H1 (cell line): Measurements from ENCODE around the gene PPP2R3C. TPM values are rescaled to one million over a fixed set of nuclear protein-coding genes. Genes with fewer than 3 reads are reported as not detected.

Experiments
- CTCF ChIA-PET: fragments of 300-600 bp; sonication (Branson Sonifier 250); formaldehyde crosslinking; loops from one replicate; lab custom pipeline; 2021; ENCODE audit not compliant: partially characterized antibody; lab: Charles Lee
- POLR2A ChIA-PET: fragments of 300-600 bp; sonication (Branson Sonifier 250); formaldehyde crosslinking; loops from one replicate; lab custom pipeline; 2021; ENCODE audit warnings: inconsistent platforms; ENCODE audit not compliant: partially characterized antibody; lab: Charles Lee
- DNase-seq, 2 experiments: peaks; one replicate each; pipeline versions ENCODE4 v3.0.0 to v3.0.0-alpha.2; 2010 to 2022; ENCODE audit warnings: low spot score in 2 of 2, low read depth in 1 of 2, mixed read lengths in 1 of 2
- FAIRE-seq: peaks from 2 replicates; lab custom pipeline; 2011; peaks lifted over from hg19 to GRCh38; lab: Jason Lieb, UNC
- H2AFZ ChIP-seq: 2 replicates; pipeline ENCODE4 v1.8.1; 2012; ENCODE audit warnings: low read length, inconsistent platforms
- H2AK5ac ChIP-seq: 2 replicates; pipeline ENCODE4 v1.6.1; 2013; ENCODE audit warnings: low read depth, low read length
- H2BK120ac ChIP-seq: replicated peaks from 2 replicates; pipeline ENCODE3; 2013; ENCODE audit warnings: low read depth, low read length, inconsistent platforms
- H2BK12ac ChIP-seq: 2 replicates; pipeline ENCODE4 v1.6.1; 2013; ENCODE audit warnings: low read depth, low read length
- H2BK15ac ChIP-seq: 2 replicates; pipeline ENCODE4 v1.6.1; 2013; ENCODE audit warnings: low read length
- H2BK20ac ChIP-seq: 2 replicates; pipeline ENCODE4 v1.6.1; 2013; ENCODE audit warnings: low read length
- H2BK5ac ChIP-seq: 2 replicates; pipeline ENCODE4 v1.6.1; 2013; ENCODE audit warnings: low read depth, low read length
- H3K14ac ChIP-seq: 2 replicates; pipeline ENCODE4 v1.6.1; 2013; ENCODE audit warnings: inconsistent platforms; ENCODE audit not compliant: insufficient read length
- H3K18ac ChIP-seq: 2 replicates; pipeline ENCODE4 v1.6.1; 2013; ENCODE audit warnings: low read length; ENCODE audit errors: extremely low read depth
- H3K23ac ChIP-seq: 2 replicates; pipeline ENCODE4 v1.6.1; 2013; ENCODE audit warnings: inconsistent platforms; ENCODE audit not compliant: insufficient read length
- H3K23me2 ChIP-seq: 2 replicates; pipeline ENCODE4 v1.6.1; 2013; ENCODE audit warnings: low read depth, low read length
- H3K27ac ChIP-seq: 2 replicates; pipeline ENCODE4 v1.6.1; 2011; ENCODE audit warnings: low read depth, low read length, inconsistent platforms
- H3K27me3 ChIP-seq, 4 experiments: replicated peaks in 1 of 4; 1 replicate in 1 of 4; 2 replicates in 3 of 4; pipeline versions ENCODE4 v1.6.1 to v1.8.1; 2011 to 2013; ENCODE audit warnings: low read length in 3 of 4, mild to moderate bottlenecking in 3 of 4, inconsistent platforms in 2 of 4, mixed read lengths in 2 of 4, moderate library complexity in 1 of 4; ENCODE audit not compliant: control insufficient read depth in 3 of 4, insufficient read depth in 3 of 4; ENCODE audit errors: extremely low read depth in 1 of 4
- H3K36me3 ChIP-seq, 4 experiments: 2 replicates each; pipeline versions ENCODE4 v1.6.1 to v1.8.1; 2011 to 2013; ENCODE audit warnings: mild to moderate bottlenecking in 4 of 4, low read length in 3 of 4, moderate library complexity in 2 of 4, control low read depth in 1 of 4, inconsistent platforms in 1 of 4; ENCODE audit not compliant: insufficient read depth in 4 of 4, control insufficient read depth in 2 of 4
- H3K4ac ChIP-seq: replicated peaks from 2 replicates; pipeline ENCODE3; 2013; ENCODE audit warnings: low read length, low read depth, mixed read lengths, inconsistent platforms; ENCODE audit not compliant: insufficient read length
- H3K4me1 ChIP-seq, 4 experiments: replicated peaks in 1 of 4; 1 replicate in 1 of 4; 2 replicates in 3 of 4; pipeline versions ENCODE4 v1.6.1 to v1.8.1; 2011 to 2013; ENCODE audit warnings: low read length in 3 of 4, inconsistent platforms in 2 of 4, mixed read lengths in 1 of 4; ENCODE audit not compliant: insufficient read depth in 4 of 4, control insufficient read depth in 3 of 4
- H3K4me2 ChIP-seq, 2 experiments: 2 replicates each; pipeline versions ENCODE4 v1.6.1 to v1.8.1; 2011 to 2013; ENCODE audit warnings: low read depth in 2 of 2, low read length in 2 of 2, control low read depth in 1 of 2, inconsistent platforms in 1 of 2, mild to moderate bottlenecking in 1 of 2; ENCODE audit not compliant: insufficient read depth in 1 of 2
- H3K4me3 ChIP-seq, 4 experiments: fragments of 200-600, 300-600 bp in 1 of 4; sonication (generic), shearing (Covaris generic), sonication (Bioruptor Twin) in 1 of 4; 2 replicates each; pipeline versions ENCODE4 v1.5.1 to v1.8.1; 2011 to 2016; ENCODE audit warnings: low read length in 4 of 4, low read depth in 3 of 4, control low read depth in 2 of 4, inconsistent platforms in 2 of 4, mild to moderate bottlenecking in 2 of 4, mixed read lengths in 1 of 4, moderate library complexity in 1 of 4; ENCODE audit not compliant: insufficient read depth in 2 of 4; ENCODE audit errors: extremely low read depth in 1 of 4
- H3K56ac ChIP-seq: replicated peaks from 2 replicates; pipeline ENCODE3; 2013; ENCODE audit warnings: low read depth, mild to moderate bottlenecking, mixed read lengths, low read length, inconsistent platforms; ENCODE audit not compliant: insufficient read length
- H3K79me1 ChIP-seq: 2 replicates; pipeline ENCODE4 v1.6.1; 2013; ENCODE audit warnings: low read depth, low read length, control low read depth
- H3K79me2 ChIP-seq, 2 experiments: 2 replicates each; pipeline versions ENCODE4 v1.6.1 to v1.8.1; 2012 to 2013; ENCODE audit warnings: low read length in 2 of 2, mild to moderate bottlenecking in 2 of 2, inconsistent platforms in 1 of 2; ENCODE audit not compliant: insufficient read depth in 2 of 2, control insufficient read depth in 1 of 2
- H3K9ac ChIP-seq, 4 experiments: replicated peaks in 1 of 4; 1 replicate in 1 of 4; 2 replicates in 3 of 4; pipeline versions ENCODE4 v1.6.1 to v1.8.1; 2011 to 2013; ENCODE audit warnings: low read depth in 3 of 4, low read length in 3 of 4, control low read depth in 2 of 4, mild to moderate bottlenecking in 2 of 4, moderate library complexity in 2 of 4, inconsistent platforms in 1 of 4; ENCODE audit errors: extremely low read depth in 1 of 4
- H3K9me3 ChIP-seq, 2 experiments: 2 replicates each; pipeline versions ENCODE4 v1.6.1 to v1.8.1; 2012 to 2013; ENCODE audit warnings: mild to moderate bottlenecking in 2 of 2, moderate library complexity in 2 of 2, control low read depth in 1 of 2, inconsistent platforms in 1 of 2, low read depth in 1 of 2, low read length in 1 of 2, mixed read lengths in 1 of 2; ENCODE audit not compliant: insufficient read depth in 2 of 2
- H4K20me1 ChIP-seq, 2 experiments: replicated peaks in 1 of 2; 2 replicates each; pipeline versions ENCODE3 to v1.8.1; 2011 to 2013; ENCODE audit warnings: inconsistent platforms in 2 of 2, low read length in 2 of 2, mild to moderate bottlenecking in 1 of 2; ENCODE audit not compliant: insufficient read depth in 2 of 2, control insufficient read depth in 1 of 2
- H4K5ac ChIP-seq: 2 replicates; pipeline ENCODE4 v1.6.1; 2013; ENCODE audit warnings: low read length, low read depth, mixed read lengths, inconsistent platforms; ENCODE audit not compliant: insufficient read length
- H4K8ac ChIP-seq: 2 replicates; pipeline ENCODE4 v1.8.0; 2013; ENCODE audit warnings: mild to moderate bottlenecking, moderate library complexity, low read length, inconsistent platforms; ENCODE audit not compliant: insufficient read depth; ENCODE audit errors: extremely low read depth
- H4K91ac ChIP-seq: replicated peaks from 2 replicates; pipeline ENCODE3; 2013; ENCODE audit warnings: low read length, mixed read lengths, inconsistent platforms; ENCODE audit not compliant: insufficient read length
- BACH1 ChIP-seq: IDR thresholded peaks from 2 replicates; pipeline ENCODE4 v1.6.1; 2012; ENCODE audit warnings: low read length, improper control_type of control experiment
- POLR2AphosphoS5 ChIP-seq: IDR thresholded peaks from 2 replicates; pipeline ENCODE4 v1.6.1; 2011; ENCODE audit warnings: low read depth, low read length
- TEAD4 ChIP-seq: IDR thresholded peaks from 2 replicates; pipeline ENCODE4 v1.6.1; 2012; ENCODE audit warnings: low read depth, low read length, inconsistent platforms, mixed read lengths
- ZNF274 ChIP-seq: IDR thresholded peaks from 2 replicates; pipeline ENCODE4 v1.7.0; 2012; ENCODE audit warnings: low read length, borderline replicate concordance; ENCODE audit errors: extremely low read depth
- WGBS, 2 experiments: shearing (Covaris generic) in 1 of 2; methylation state at CpG; one replicate each; pipeline versions ENCODE4 v1.1.6 to v1.1.7; 2013 to 2015; ENCODE audit warnings: low lambda C conversion rate in 2 of 2, mixed read lengths in 2 of 2, inconsistent platforms in 1 of 2, low coverage in 1 of 2, missing lambda C conversion rate in 1 of 2; ENCODE audit not compliant: insufficient replicate concordance in 2 of 2, insufficient coverage in 1 of 2, insufficient read length in 1 of 2; ENCODE audit errors: extremely low coverage in 1 of 2, missing lambda C conversion rate in 1 of 2; 5-methylcytosine and 5-hydroxymethylcytosine counted together
- polyA plus RNA-seq, 7 experiments: library from polyadenylated mRNA; depleted of rRNA in 3 of 7; stranded (reverse) in 5 of 7; unstranded in 2 of 7; fragments of >200 nt in 5 of 7; fragments of 200-250 nt in 2 of 7; gene quantifications; 1 replicate in 5 of 7; 2 replicates in 1 of 7; 4 replicates in 1 of 7; pipeline versions ENCODE4 v1.2.1 to v1.2.3, GENCODE V29; 2011 to 2013; ENCODE audit warnings: missing spikeins in 2 of 7, mixed read lengths in 2 of 7
- total RNA-seq: library from RNA; stranded (reverse); fragmentation: NEBNext Ultra II Directional; extraction: Animal tissue kit (Norgen Biotek cat#: 25700); gene quantifications from 2 replicates; pipeline ENCODE4 v1.2.1, GENCODE V29; 2021

PPP2R3C gene
- total and polyA plus RNA-seq, 2 of the 8 experiments (the other 6 are each of a cell fraction or from before 2014, with no cell fraction given), result 7.1 to 26.7 TPM

DNA sequence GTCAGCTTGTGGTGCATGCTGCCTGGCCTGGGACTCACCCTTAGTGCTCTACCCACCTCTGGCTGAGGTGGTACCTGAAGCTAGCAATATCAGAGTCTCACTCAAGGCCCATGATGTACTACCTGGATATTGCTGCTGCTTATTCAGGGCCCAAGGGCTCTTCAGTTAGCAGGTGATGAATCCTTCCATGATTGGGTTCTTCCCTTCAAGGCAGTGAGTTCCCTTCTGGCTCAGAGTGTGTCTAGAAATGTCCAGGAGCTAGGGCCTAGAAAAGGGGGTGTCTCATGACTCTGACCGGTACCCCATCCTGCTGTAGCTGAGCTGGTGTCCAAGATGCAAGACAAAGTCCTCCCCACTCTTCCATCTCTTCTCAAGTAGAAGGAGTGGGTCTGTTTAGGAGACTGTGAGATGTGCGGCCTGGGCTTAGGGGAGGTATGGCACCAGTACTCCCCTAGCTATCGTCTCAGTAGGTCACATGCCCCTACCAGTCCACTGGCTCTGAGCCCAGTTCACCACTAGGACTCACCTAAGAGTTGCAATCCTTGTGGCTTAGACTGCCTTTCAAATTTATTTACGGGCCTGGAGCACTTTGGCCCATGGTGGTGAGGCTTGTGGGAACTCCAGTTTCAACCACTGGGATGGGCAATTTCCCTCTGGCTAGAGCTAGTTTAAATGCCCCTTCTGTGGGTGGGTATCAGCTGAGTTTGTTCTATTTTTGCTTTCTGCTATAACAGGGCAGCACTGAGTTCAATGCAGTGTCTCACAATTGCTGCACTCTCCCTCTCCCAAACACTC lies 12.7 kb upstream of the PPP2R3C start:
- Histone ChIP-seq H2BK12ac (no peak overlapping the region), H2BK15ac (no peak overlapping the region), H3K27ac (no peak overlapping the region), H4K8ac (no peak overlapping the region), H2BK5ac (0 out of 2 replicates have a peak overlapping the region, but pooled peaks have one; percentile 13), H2AK5ac (no peak overlapping the region), H4K20me1 (no peaks in the 10 kb centered on the region), H3K4me1 (no peaks in the 10 kb centered on the region), H3K4me3 (no peak overlapping the region), H2AFZ (no peak overlapping the region), H2BK120ac (no peak overlapping the region), H3K36me3 (peaks cover 0 to 7% (median under 1%) of the 10 kb centered on the region in 4 experiments; a peak in 4 of 8 replicates), H3K14ac (no peak overlapping the region), H2BK20ac (no peak overlapping the region), H4K5ac (no peak overlapping the region), H3K9ac (no peak overlapping the region), H3K23ac (no peak overlapping the region), H3K56ac (no peak overlapping the region), H3K23me2 (no peaks in the 10 kb centered on the region), H3K79me2 (peaks cover 0 to 3% of the 10 kb centered on the region in 2 experiments; a peak in 1 of 4 replicates), H3K9me3 (no peaks in the 10 kb centered on the region), H4K91ac (no peak overlapping the region), H3K4me2 (no peak overlapping the region), H3K27me3 (no peaks in the 10 kb centered on the region), H3K79me1 (no peaks in the 10 kb centered on the region; the same call in none of the 2 replicates), H3K4ac (no peak overlapping the region), H3K18ac (no peak overlapping the region)
- WGBS, 2 experiments, result 88% methylated on average over 4 of the region's 4 CpGs; no CpG with 5 or more reads in 1 of the 2 experiments
- no peak for FAIRE-seq
- no peak for TF ChIP-seq POLR2AphosphoS5
- TF ChIP-seq ZNF274, result no peak
- TF ChIP-seq TEAD4, result no peak
- TF ChIP-seq BACH1, result no peak
- CTCF ChIA-PET, result interaction anchor here (1.1 to 4.0 kb wide), 4 partner anchors 8 to 279 kb away, joined by 3 to 24 read pairs (median 4); no protein-coding TSS in a partner anchor
- DNase-seq, result no peak
- POLR2A ChIA-PET, result interaction anchor here (0.5 to 1.1 kb wide), 2 partner anchors 11 kb away, joined by 3 read pairs; no protein-coding TSS in a partner anchor
